ENCODE results near the gene DARS2. TPM values are rescaled to one million over a fixed set of nuclear protein-coding genes. Genes with fewer than 3 reads are reported as not detected.

The DARS2 gene
- total and polyA plus RNA-seq, 10 of the 15 experiments (the other 5 are each of a cell fraction or from before 2014, with no cell fraction given), result 23.9 to 69.7 (median 37.3) TPM

- POLR2A ChIA-PET, result no interaction called here
- TF ChIP-seq LARP7 (IDR thresholded peaks at IDR 0.05), result no peak
- TF ChIP-seq HDGF (IDR thresholded peaks at IDR 0.05), result no peak
- TF ChIP-seq CUX1 (IDR thresholded peaks at IDR 0.05; ENCODE audit: insufficient replicate concordance, low read depth, low read length), result no peak
- FAIRE-seq, result no peak
- Histone ChIP-seq H3K27ac (ENCODE audit: control insufficient read depth, insufficient read depth) (no peak overlapping the region), H2AFZ (ENCODE audit: control insufficient read depth, low read depth, low read length) (no peak overlapping the region), H4K20me1 (ENCODE audit: control insufficient read depth, insufficient read depth) (no peaks in the 10 kb centered on the region), H3K27me3 (replicated peaks in 1 of 2; ENCODE audit: control insufficient read depth in 2 of 2, insufficient read depth in 2 of 2, low read length in 1 of 2) (no peaks in the 10 kb centered on the region), H3K4me2 (ENCODE audit: control insufficient read depth, insufficient read depth) (no peak overlapping the region), H3K9me3 (replicated peaks; ENCODE audit: control insufficient read depth, insufficient read depth, low read length) (no peaks in the 10 kb centered on the region), H3K9ac (ENCODE audit: control insufficient read depth, insufficient read depth, low read length) (no peak overlapping the region), H3K4me1 (ENCODE audit: control insufficient read depth, insufficient read depth, low read length) (no peaks in the 10 kb centered on the region), H3K36me3 (ENCODE audit: control insufficient read depth in 2 of 2, insufficient read depth in 2 of 2, low read length in 1 of 2) (peaks cover 0 to 3% of the 10 kb centered on the region in 2 experiments; a peak in 3 of 4 replicates), H3K79me2 (ENCODE audit: control insufficient read depth, insufficient read depth, low read length) (no peaks in the 10 kb centered on the region), H3K4me3 (no peak overlapping the region)
- no peak for DNase-seq (ENCODE audit: low read depth, low spot score)
- in situ Hi-C loops (cut with MboI), result no loop called here
- WGBS (ENCODE audit: insufficient coverage, insufficient replicate concordance, low lambda C conversion rate, missing lambda C conversion rate), result 100% methylated on average over 2 of the region's 2 CpGs
- RAD21 ChIA-PET (ENCODE audit: unreplicated experiment), result no interaction called here
- intact Hi-C loops (cut with micrococcal nuclease; ENCODE audit: unreplicated experiment), result no loop called here
- SMC1A ChIA-PET (ENCODE audit: uncharacterized antibody, unreplicated experiment), result no interaction called here
- BruUV-seq (replicated peaks), result no TSS peak
- CTCF ChIA-PET, result interaction anchor here (0.8 kb wide), 1 partner anchor 471 kb away, joined by 3 read pairs; no protein-coding TSS in a partner anchor
- no peak for ATAC-seq
These were observed 34.6 kb upstream of the DARS2 start for GRCh38 chr1:173789841-173790240.

Measured in GM12878 (cell line).